Loucy (cell line): ENCODE results near the gene HIKESHI.

Experiments used
- H2AFZ ChIP-seq: fragments of 200-600 bp; sonication (generic); 2 replicates; pipeline ENCODE4 v1.6.0; 2016; ENCODE audit warnings: antibody characterized with exemption, mild to moderate bottlenecking, low read length, moderate library complexity
- H3F3A ChIP-seq: fragments of 200-600 bp; 2 replicates; pipeline ENCODE4 v1.6.0; 2016; ENCODE audit warnings: antibody characterized with exemption, low read depth, mild to moderate bottlenecking
- H3K27me3 ChIP-seq: fragments of 200-600 bp; sonication (generic); 2 replicates; pipeline ENCODE4 v1.6.1; 2014; ENCODE audit warnings: low read length, mild to moderate bottlenecking; ENCODE audit not compliant: insufficient read depth, poor library complexity, severe bottlenecking
- H3K36me3 ChIP-seq: fragments of 200-600 bp; sonication (generic); 2 replicates; pipeline ENCODE4 v1.6.1; 2016; ENCODE audit warnings: low read length; ENCODE audit not compliant: insufficient read depth
- H3K4me1 ChIP-seq: fragments of 200-600 bp; sonication (generic); 2 replicates; pipeline ENCODE4 v1.5.1; 2014; ENCODE audit warnings: low read length, mild to moderate bottlenecking; ENCODE audit not compliant: insufficient read depth, poor library complexity, severe bottlenecking
- H3K4me2 ChIP-seq: fragments of 200-600 bp; sonication (generic); 2 replicates; pipeline ENCODE4 v1.6.0; 2014; ENCODE audit warnings: antibody characterized with exemption, low read length, low read depth, mild to moderate bottlenecking; ENCODE audit not compliant: poor library complexity, severe bottlenecking
- H3K4me3 ChIP-seq: fragments of 200-600 bp; sonication (generic); 2 replicates; pipeline ENCODE4 v1.5.1; 2014; ENCODE audit warnings: low read length, mild to moderate bottlenecking, mixed read lengths; ENCODE audit not compliant: poor library complexity, severe bottlenecking
- H3K79me2 ChIP-seq: fragments of 200-600 bp; sonication (generic); 2 replicates; pipeline ENCODE4 v1.6.1; 2014; ENCODE audit warnings: low read length; ENCODE audit not compliant: insufficient read depth
- H3K9ac ChIP-seq: fragments of 200-600 bp; sonication (generic); 2 replicates; pipeline ENCODE4 v1.6.0; 2014; ENCODE audit warnings: mild to moderate bottlenecking, low read depth, low read length, moderate library complexity; ENCODE audit not compliant: poor library complexity, severe bottlenecking
- H3K9me2 ChIP-seq: fragments of 200-600 bp; sonication (generic); replicated peaks from 2 replicates; pipeline ENCODE4 v1.6.1; 2016; ENCODE audit warnings: low read depth, low read length, mixed read lengths
- H3K9me3 ChIP-seq: fragments of 200-600 bp; sonication (generic); 2 replicates; pipeline ENCODE4 v1.6.1; 2014; ENCODE audit warnings: mild to moderate bottlenecking, antibody characterized with exemption, low read length, low read depth; ENCODE audit not compliant: insufficient read depth
- H4K20me1 ChIP-seq: fragments of 200-600 bp; sonication (generic); 2 replicates; pipeline ENCODE4 v1.6.0; 2014; ENCODE audit warnings: antibody characterized with exemption, low read length, mild to moderate bottlenecking; ENCODE audit not compliant: insufficient read depth, poor library complexity, severe bottlenecking
- EZH2phosphoT487 ChIP-seq: fragments of 200-600 bp; IDR thresholded peaks from 2 replicates; pipeline ENCODE4 v1.6.1; 2018; ENCODE audit warnings: antibody characterized with exemption, mild to moderate bottlenecking, moderate library complexity, borderline replicate concordance
- TF ChIP-seq, protein P1 (sequence below): fragments of 200-600 bp; sonication (generic); conservative IDR thresholded peaks from 2 replicates; pipeline ENCODE4 v1.5.1; 2014; ENCODE audit warnings: mild to moderate bottlenecking, antibody characterized with exemption, low read length

The HIKESHI gene

DNA sequence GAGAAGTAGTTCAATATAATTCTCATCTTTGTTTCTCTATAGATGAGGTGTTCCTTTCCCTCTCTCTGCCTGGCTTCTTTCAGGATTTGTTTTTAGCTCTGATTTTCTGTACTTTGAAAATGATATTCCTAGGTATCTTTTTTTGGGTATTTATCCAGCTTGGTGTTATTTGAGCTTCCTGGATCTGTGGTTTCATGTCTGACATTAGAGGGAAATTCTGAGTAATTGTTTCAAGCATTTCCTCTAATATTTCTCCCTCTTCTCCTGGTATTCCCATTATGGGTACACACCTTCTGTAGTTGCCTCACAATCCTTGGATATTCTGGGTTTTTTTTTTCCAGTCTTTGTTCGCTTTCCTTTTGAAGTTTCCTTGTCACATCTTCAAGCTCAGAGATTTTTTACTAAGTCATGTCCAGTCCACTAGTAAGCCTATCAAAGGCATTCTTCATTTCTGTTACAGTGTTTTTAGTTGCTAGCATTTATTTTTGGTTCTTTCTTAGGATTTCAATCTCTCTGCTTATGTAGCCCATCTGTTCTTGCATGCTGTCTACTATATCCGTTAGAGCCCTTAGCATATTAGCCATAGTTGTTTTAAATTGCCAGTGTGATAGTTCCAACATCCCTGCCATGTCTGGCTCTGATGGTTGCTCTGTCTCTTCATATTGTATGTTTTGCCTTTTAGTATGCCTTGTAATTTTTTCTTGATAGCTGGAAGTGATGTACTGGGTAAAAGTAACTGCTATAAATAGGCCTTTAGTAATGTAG lies 78.4 kb downstream of the HIKESHI start:
- H3K36me3 ChIP-seq, result no peaks in the 10 kb centered on the region
- H3K9me3 ChIP-seq, result no peaks in the 10 kb centered on the region
- H3K9me2 ChIP-seq, result no peaks in the 10 kb centered on the region
- no peaks in the 10 kb centered on the region for H3F3A ChIP-seq
- TF ChIP-seq, protein P1, sequence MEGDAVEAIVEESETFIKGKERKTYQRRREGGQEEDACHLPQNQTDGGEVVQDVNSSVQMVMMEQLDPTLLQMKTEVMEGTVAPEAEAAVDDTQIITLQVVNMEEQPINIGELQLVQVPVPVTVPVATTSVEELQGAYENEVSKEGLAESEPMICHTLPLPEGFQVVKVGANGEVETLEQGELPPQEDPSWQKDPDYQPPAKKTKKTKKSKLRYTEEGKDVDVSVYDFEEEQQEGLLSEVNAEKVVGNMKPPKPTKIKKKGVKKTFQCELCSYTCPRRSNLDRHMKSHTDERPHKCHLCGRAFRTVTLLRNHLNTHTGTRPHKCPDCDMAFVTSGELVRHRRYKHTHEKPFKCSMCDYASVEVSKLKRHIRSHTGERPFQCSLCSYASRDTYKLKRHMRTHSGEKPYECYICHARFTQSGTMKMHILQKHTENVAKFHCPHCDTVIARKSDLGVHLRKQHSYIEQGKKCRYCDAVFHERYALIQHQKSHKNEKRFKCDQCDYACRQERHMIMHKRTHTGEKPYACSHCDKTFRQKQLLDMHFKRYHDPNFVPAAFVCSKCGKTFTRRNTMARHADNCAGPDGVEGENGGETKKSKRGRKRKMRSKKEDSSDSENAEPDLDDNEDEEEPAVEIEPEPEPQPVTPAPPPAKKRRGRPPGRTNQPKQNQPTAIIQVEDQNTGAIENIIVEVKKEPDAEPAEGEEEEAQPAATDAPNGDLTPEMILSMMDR, result no peak
- no peak for TF ChIP-seq EZH2phosphoT487
- no peaks in the 10 kb centered on the region for H4K20me1 ChIP-seq
- H3K4me2 ChIP-seq, result no peak overlapping the region
- H2AFZ ChIP-seq, result no peak overlapping the region
- no peaks in the 10 kb centered on the region for H3K4me1 ChIP-seq
- no peak overlapping the region for H3K4me3 ChIP-seq
- H3K27me3 ChIP-seq, result no peaks in the 10 kb centered on the region
- no peaks in the 10 kb centered on the region for H3K79me2 ChIP-seq
- H3K9ac ChIP-seq, result no peak overlapping the region

DNA sequence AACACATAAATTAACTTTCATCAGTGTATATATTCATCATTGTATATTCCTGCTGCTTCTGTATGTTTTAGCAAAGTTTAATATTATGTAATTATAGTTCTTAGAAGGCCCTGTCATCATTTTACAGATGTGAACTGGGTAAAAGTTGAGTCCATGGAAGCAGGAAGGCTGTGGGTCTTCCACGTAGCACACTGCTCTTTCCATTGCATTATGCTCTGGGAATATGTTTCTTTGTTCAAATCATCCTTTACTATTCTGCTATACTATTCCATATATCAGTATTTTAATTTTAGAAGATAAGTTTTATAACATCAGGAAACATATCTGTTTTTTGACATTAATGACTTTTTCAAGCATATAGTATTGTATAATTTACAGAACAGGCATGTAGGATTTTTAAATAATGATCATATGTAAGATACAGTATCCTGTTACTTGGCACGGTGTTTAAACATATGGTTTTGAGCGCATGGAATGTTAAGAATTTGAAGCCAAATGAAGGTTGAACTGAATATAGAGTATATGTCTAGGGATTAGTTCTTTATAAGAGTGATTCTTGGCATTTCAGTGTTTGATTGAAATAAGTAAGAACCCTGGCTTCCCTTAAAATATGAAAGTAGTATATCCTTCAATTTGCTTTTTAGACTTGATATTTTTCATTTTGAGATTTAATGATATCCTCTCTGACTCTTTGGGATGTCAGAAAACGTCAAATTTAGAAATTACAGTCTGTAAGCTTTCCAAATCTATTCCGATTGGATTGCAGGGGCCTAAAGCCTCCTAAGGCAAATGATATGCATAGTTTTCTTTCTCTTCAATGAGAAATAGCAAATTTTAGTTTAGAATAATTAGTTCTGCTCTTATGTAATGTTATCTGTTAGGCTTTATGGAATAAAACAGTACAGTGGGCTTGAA lies 81.3 kb downstream of the HIKESHI start:
- H3K4me2 ChIP-seq, result no peak overlapping the region
- H3K4me1 ChIP-seq, result no peaks in the 10 kb centered on the region
- H2AFZ ChIP-seq, result no peak overlapping the region
- no peaks in the 10 kb centered on the region for H3K9me2 ChIP-seq
- H3K9me3 ChIP-seq, result no peaks in the 10 kb centered on the region
- no peaks in the 10 kb centered on the region for H3F3A ChIP-seq
- H3K36me3 ChIP-seq, result no peaks in the 10 kb centered on the region
- no peak for TF ChIP-seq EZH2phosphoT487
- TF ChIP-seq, protein P1, result no peak
- H3K27me3 ChIP-seq, result no peaks in the 10 kb centered on the region
- H3K9ac ChIP-seq, result no peak overlapping the region
- H3K79me2 ChIP-seq, result no peaks in the 10 kb centered on the region
- H3K4me3 ChIP-seq, result no peak overlapping the region
- no peaks in the 10 kb centered on the region for H4K20me1 ChIP-seq

DNA sequence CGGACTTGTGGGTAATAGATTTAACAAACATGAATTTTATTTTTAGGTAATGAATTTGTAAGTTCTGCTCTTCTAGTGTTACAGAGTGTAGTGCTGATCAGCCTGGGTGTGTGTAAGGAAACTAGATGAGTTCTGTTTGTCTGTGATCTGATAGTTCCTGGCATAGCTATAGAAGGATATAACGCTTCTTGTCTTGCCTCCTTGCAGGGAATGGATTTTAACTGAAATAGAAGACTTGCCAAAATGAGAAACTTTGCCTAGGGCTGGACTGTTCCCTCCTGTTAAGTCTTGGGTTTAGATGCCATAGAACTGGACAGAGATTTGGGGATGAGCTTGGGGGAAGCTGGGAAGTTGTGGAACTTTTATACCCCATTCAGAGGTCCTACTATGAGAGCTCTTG lies 84.2 kb downstream of the HIKESHI start:
- no peaks in the 10 kb centered on the region for H3K36me3 ChIP-seq
- H3K9me3 ChIP-seq, result no peaks in the 10 kb centered on the region
- H3K4me1 ChIP-seq, result peaks cover 3% of the 10 kb centered on the region
- no peaks in the 10 kb centered on the region for H4K20me1 ChIP-seq
- H3K4me3 ChIP-seq, result no peak overlapping the region
- no peaks in the 10 kb centered on the region for H3K79me2 ChIP-seq
- H3K27me3 ChIP-seq, result no peaks in the 10 kb centered on the region
- H3K9ac ChIP-seq, result no peak overlapping the region
- H2AFZ ChIP-seq, result no peak overlapping the region
- no peaks in the 10 kb centered on the region for H3F3A ChIP-seq
- TF ChIP-seq, protein P1, result no peak
- TF ChIP-seq EZH2phosphoT487, result no peak
- H3K9me2 ChIP-seq, result no peaks in the 10 kb centered on the region
- H3K4me2 ChIP-seq, result no peak overlapping the region
